MM.1S (cell line): ENCODE results near the gene NT5DC2.

Source experiments
- DNase-seq: peaks from one replicate; pipeline ENCODE4 v3.0.0-alpha.2; 2015
- H2AFZ ChIP-seq: fragments of 300-600 bp; sonication (generic); 2 replicates; pipeline ENCODE4 v1.6.0; 2016; ENCODE audit warnings: antibody characterized with exemption, low read length
- H3F3A ChIP-seq: fragments of 300-600 bp; sonication (generic); 2 replicates; pipeline ENCODE4 v1.6.1; 2016; ENCODE audit warnings: mild to moderate bottlenecking, antibody characterized with exemption, low read length, moderate library complexity, mixed read lengths; ENCODE audit not compliant: insufficient read depth
- H3K27ac ChIP-seq: fragments of 300-600 bp; sonication (generic); 2 replicates; pipeline ENCODE4 v1.5.1; 2016; ENCODE audit warnings: mild to moderate bottlenecking, low read length
- H3K27me3 ChIP-seq: fragments of 300-600 bp; sonication (generic); replicated peaks from 2 replicates; pipeline ENCODE4 v1.6.0; 2016; ENCODE audit warnings: low read length; ENCODE audit not compliant: insufficient read depth
- H3K36me3 ChIP-seq: fragments of 300-600 bp; sonication (generic); replicated peaks from 2 replicates; pipeline ENCODE4 v1.6.1; 2016; ENCODE audit warnings: mild to moderate bottlenecking, low read length, mixed read lengths; ENCODE audit not compliant: insufficient read depth
- H3K4me1 ChIP-seq: fragments of 300-600 bp; sonication (generic); 2 replicates; pipeline ENCODE4 v1.6.1; 2016; ENCODE audit warnings: low read length, mixed read lengths
- H3K4me2 ChIP-seq: fragments of 300-600 bp; sonication (generic); 2 replicates; pipeline ENCODE4 v1.6.0; 2016; ENCODE audit warnings: low read depth, low read length
- H3K4me3 ChIP-seq: fragments of 300-600 bp; sonication (generic); 2 replicates; pipeline ENCODE4 v1.5.1; 2016; ENCODE audit warnings: low read length, mixed read lengths
- H3K79me2 ChIP-seq: fragments of 300-600 bp; sonication (generic); 2 replicates; pipeline ENCODE4 v1.6.1; 2016; ENCODE audit warnings: mixed run types, low read length, mixed read lengths
- H3K9ac ChIP-seq: fragments of 300-600 bp; sonication (generic); 2 replicates; pipeline ENCODE4 v1.6.1; 2016; ENCODE audit warnings: low read length, mixed read lengths
- H3K9me2 ChIP-seq: fragments of 300-600 bp; sonication (generic); replicated peaks from 2 replicates; pipeline ENCODE4 v1.6.1; 2016; ENCODE audit warnings: mild to moderate bottlenecking, low read length, mixed read lengths; ENCODE audit not compliant: insufficient read depth
- H3K9me3 ChIP-seq: fragments of 300-600 bp; sonication (generic); replicated peaks from 2 replicates; pipeline ENCODE4 v1.6.1; 2016; ENCODE audit warnings: mild to moderate bottlenecking, low read length, mixed read lengths; ENCODE audit not compliant: insufficient read depth
- H4K20me1 ChIP-seq: fragments of 300-600 bp; sonication (generic); 2 replicates; pipeline ENCODE4 v1.6.1; 2016; ENCODE audit warnings: mild to moderate bottlenecking, low read length, moderate library complexity, mixed read lengths; ENCODE audit not compliant: insufficient read depth
- EZH2 ChIP-seq: fragments of 300-600 bp; sonication (generic); optimal IDR thresholded peaks from 2 replicates; pipeline ENCODE3; 2017; ENCODE audit warnings: low read depth, mild to moderate bottlenecking, antibody characterized with exemption, low read length, mixed read lengths
- EZH2phosphoT487 ChIP-seq: fragments of 300-600 bp; sonication (generic); IDR thresholded peaks from 2 replicates; pipeline ENCODE4 v1.6.1; 2018; ENCODE audit warnings: antibody characterized with exemption, low read length
- TF ChIP-seq, protein P1 (sequence below): fragments of 300-600 bp; sonication (generic); IDR thresholded peaks from 2 replicates; pipeline ENCODE4 v1.5.1; 2016; ENCODE audit warnings: antibody characterized with exemption, low read length, mixed read lengths

The NT5DC2 gene

DNA sequence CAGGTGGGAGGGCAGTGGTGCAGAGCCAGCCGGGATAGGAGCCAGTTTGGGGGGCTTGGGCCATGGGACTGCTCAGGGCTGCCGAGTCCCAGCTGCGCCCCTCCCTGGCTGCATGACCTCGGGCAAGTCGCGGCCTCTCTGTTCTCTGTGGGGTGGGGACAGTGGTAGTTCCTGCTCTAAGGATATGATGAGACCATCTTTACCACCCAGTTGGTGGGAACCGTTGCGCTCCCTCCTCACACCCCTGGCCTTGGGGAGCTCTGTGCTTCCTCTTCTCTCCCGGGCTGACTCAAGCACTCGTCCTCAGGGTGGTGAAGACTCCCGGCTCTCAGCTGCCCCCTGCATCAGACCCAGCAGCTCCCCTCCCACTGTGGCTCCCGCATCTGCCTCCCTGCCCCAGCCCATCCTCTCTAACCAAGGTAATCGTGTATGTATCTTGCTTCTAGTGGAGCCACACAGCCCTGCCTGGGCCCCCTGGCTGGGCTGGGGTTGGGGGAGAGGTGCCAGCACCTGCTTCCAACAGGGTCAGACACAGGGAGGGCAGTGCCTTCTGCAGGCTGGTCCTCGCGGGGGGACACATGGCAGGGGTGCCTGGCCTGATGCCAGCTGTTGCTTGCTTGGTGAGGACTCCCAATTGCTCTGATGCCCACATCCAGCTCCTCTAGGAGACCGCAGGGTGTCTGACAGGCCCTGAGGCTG is 53.6 kb downstream of the NT5DC2 start:
- TF ChIP-seq, protein P1, sequence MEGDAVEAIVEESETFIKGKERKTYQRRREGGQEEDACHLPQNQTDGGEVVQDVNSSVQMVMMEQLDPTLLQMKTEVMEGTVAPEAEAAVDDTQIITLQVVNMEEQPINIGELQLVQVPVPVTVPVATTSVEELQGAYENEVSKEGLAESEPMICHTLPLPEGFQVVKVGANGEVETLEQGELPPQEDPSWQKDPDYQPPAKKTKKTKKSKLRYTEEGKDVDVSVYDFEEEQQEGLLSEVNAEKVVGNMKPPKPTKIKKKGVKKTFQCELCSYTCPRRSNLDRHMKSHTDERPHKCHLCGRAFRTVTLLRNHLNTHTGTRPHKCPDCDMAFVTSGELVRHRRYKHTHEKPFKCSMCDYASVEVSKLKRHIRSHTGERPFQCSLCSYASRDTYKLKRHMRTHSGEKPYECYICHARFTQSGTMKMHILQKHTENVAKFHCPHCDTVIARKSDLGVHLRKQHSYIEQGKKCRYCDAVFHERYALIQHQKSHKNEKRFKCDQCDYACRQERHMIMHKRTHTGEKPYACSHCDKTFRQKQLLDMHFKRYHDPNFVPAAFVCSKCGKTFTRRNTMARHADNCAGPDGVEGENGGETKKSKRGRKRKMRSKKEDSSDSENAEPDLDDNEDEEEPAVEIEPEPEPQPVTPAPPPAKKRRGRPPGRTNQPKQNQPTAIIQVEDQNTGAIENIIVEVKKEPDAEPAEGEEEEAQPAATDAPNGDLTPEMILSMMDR, result no peak
- TF ChIP-seq EZH2 (no peak), EZH2phosphoT487 (no peak)
- no peaks in the 10 kb centered on the region for H3K9me2 ChIP-seq
- no peaks in the 10 kb centered on the region for H3K36me3 ChIP-seq

DNA sequence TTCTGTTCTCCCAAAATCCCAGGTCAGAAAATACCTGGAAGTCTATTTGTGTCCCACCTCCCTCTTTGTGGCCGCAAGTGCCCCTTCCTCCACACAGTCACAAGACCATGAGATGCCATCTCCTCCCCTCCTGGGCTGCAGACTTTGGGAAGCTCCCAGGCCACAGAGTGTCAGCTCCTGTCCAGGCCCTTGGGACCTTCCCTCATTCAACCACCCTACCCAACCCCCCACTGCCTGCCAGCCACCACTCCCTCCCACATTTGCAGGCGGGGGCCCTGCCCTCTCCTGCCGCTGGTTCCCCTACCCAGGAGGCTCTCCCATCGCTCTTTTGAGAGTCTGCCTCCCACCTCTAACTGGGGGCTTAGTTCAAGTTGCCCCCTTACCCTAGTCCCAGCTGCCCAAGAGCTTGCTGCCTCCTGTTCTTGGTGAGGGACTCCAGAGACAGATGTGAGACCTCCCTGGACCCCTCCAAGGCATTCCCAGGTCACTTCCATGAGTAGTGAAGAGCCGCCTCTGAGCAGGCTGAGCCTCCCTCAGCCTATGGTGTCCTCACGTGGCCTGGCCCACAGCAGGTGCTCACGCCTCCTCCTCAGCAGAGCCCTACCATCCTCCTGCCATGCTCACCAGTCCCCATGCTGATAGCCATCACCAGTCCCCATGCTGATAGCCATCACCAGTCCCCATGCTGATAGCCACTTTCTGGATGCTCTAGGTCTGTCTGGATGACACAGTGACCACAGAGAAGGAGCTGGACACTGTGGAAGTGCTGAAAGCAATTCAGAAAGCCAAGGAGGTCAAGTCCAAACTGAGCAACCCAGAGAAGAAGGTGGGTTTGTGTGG is 54.4 kb downstream of the NT5DC2 start:
- Histone ChIP-seq H3K4me3 (no peak overlapping the region), H3F3A (no peaks in the 10 kb centered on the region), H3K9me2 (no peaks in the 10 kb centered on the region), H3K79me2 (no peaks in the 10 kb centered on the region), H2AFZ (no peak overlapping the region), H3K27ac (no peak overlapping the region), H3K36me3 (no peaks in the 10 kb centered on the region), H3K4me2 (no peak overlapping the region), H4K20me1 (no peaks in the 10 kb centered on the region), H3K9me3 (no peaks in the 10 kb centered on the region), H3K4me1 (no peaks in the 10 kb centered on the region), H3K9ac (no peak overlapping the region), H3K27me3 (no peaks in the 10 kb centered on the region)
- TF ChIP-seq EZH2phosphoT487 (no peak), EZH2 (no peak)
- TF ChIP-seq, protein P1, result no peak
- DNase-seq, result no peak

More for the DNA sequence above, 53.6 kb downstream of the NT5DC2 start:
- H3K27me3 ChIP-seq, result no peaks in the 10 kb centered on the region
- no peaks in the 10 kb centered on the region for H4K20me1 ChIP-seq
- no peaks in the 10 kb centered on the region for H3K9me3 ChIP-seq
- no peak overlapping the region for H3K27ac ChIP-seq
- no peak overlapping the region for H3K4me3 ChIP-seq
- no peaks in the 10 kb centered on the region for H3F3A ChIP-seq
- no peak for DNase-seq
- H2AFZ ChIP-seq, result no peak overlapping the region
- H3K79me2 ChIP-seq, result no peaks in the 10 kb centered on the region
- H3K4me1 ChIP-seq, result no peaks in the 10 kb centered on the region
- no peak overlapping the region for H3K9ac ChIP-seq
- H3K4me2 ChIP-seq, result no peak overlapping the region

DNA sequence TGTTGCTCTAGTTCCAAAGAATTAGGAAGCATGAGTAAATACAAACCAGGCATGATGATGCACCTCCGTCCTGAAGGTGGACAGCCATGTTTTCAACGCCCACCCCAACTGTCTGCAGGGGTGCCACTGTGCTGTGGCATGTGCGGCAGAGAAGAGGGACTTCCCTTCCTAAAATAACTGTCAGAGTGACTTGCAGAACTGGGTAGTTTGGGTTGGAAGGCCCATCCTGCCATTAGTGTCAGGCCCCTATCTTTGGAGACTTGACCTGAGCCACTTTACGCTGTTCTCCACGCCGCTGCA is 55.9 kb downstream of the NT5DC2 start:
- no peak overlapping the region for H3K27ac ChIP-seq
- H3K9me2 ChIP-seq, result no peaks in the 10 kb centered on the region
- H3K4me1 ChIP-seq, result no peaks in the 10 kb centered on the region
- H3K9me3 ChIP-seq, result no peaks in the 10 kb centered on the region
- no peaks in the 10 kb centered on the region for H4K20me1 ChIP-seq
- no peaks in the 10 kb centered on the region for H3K79me2 ChIP-seq
- no peaks in the 10 kb centered on the region for H3K36me3 ChIP-seq
- no peak overlapping the region for H3K4me3 ChIP-seq
- no peak overlapping the region for H3K9ac ChIP-seq
- no peaks in the 10 kb centered on the region for H3F3A ChIP-seq
- no peak for DNase-seq
- TF ChIP-seq EZH2phosphoT487, result no peak
- no peak for TF ChIP-seq EZH2
- TF ChIP-seq, protein P1, result no peak
- H2AFZ ChIP-seq, result no peak overlapping the region
- H3K27me3 ChIP-seq, result no peaks in the 10 kb centered on the region
- H3K4me2 ChIP-seq, result no peak overlapping the region
